SKM-1 treated with dmso at 0.1 percent for 144 hours (cell line): Measurements from ENCODE around the gene SPRN.
"Not testable (repeated sequence)": the region's sequence is repeated elsewhere in the genome, so short reads cannot be mapped to it uniquely, and the experiment has no call there.

Source experiments
- DNase-seq: peaks from one replicate; lab custom pipeline; 2025; ENCODE audit not compliant: unreplicated experiment; lab: John Stamatoyannopoulos, UW

The SPRN gene, protein sequence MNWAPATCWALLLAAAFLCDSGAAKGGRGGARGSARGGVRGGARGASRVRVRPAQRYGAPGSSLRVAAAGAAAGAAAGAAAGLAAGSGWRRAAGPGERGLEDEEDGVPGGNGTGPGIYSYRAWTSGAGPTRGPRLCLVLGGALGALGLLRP

GRCh38 chr10:133424601-133425000, at the start of gene SPRN:
TSS of gene SPRN (minus strand) at chr10:133424625. CDS start at chr10:133423681, 944 bp downstream.
- DNase-seq, result not testable (repeated sequence)

DNA sequence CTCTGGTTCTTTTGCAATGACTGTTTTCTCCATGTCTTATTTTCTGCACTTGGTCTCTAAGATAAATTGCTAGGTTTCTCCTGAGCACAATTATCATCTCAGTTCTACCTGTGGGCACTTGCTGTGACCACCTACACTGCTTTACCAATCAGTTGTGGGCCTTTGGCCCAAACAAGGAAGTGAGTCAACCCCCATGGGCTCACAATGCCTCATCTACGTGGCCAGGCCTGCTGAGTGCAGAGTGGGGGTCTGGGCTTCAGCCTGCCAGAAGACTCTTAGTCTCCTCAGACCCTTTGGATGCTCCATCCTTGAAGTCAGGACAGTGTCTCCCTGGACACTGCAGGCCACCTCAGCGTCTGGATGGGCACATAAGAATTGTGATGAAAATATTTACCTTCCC, 49.6 kb upstream of the SPRN start:
- no peak for DNase-seq

- no peak for DNase-seq
Observed at GRCh38 chr10:133473270-133473669, 48.8 kb upstream of the SPRN start.

DNA sequence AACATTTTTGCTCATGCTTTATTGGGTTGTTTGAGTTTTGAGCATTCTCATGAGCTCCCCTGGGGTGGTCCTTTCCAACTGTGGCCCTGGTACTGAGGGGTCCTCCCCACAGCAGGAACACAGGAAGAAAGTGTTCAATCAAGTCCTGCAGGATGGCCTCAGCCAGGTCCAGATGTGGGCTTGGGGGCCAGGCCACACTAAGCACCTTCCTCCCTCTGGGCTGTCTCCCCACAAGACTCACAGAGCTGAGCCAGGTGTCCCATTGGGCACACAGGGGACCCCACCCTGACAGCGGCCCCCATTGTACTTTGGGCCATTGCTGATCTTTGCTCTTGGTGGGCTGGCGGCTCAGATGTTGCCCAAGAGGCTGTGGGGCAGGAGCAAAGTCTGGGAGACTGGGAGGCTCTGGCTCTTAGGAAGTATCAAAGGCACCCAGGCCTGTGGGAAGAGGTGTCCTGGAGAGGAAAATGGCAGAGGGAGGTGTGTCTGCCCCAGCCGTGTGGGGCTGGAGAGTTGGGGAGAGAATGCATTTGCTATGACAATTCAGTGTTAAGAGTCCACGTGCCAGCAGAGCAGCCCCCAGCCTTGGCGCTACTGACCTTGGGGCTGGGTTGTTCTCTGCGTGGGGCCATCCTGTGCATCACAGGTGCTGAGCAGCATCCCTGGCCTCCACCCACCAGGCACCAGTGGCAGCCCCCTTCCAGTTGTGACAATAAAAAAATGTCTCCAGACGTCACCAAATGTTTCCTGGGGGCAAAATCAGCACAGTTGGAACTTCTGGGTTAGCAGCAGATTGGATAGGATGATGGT, 47.1 kb upstream of the SPRN start:
- no peak for DNase-seq

DNA sequence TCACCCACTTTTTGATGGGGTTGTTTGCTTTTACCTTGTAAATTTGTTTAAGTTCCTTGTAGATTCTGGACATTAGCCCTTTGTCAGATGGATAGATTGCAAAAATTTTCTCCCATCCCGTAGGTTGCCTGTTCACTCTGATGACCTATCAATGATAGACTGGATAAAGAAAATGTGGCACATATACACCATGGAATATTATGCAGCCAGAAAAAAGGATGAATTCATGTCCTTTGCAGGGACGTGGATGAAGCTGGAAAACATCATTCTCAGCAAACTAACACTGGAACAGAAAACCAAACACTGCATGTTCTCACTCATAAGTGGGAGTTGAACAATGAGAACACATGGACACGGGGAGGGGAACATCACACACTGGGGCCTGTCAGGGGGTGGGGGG, 44.8 kb upstream of the SPRN start:
- not testable (repeated sequence) for DNase-seq

DNA sequence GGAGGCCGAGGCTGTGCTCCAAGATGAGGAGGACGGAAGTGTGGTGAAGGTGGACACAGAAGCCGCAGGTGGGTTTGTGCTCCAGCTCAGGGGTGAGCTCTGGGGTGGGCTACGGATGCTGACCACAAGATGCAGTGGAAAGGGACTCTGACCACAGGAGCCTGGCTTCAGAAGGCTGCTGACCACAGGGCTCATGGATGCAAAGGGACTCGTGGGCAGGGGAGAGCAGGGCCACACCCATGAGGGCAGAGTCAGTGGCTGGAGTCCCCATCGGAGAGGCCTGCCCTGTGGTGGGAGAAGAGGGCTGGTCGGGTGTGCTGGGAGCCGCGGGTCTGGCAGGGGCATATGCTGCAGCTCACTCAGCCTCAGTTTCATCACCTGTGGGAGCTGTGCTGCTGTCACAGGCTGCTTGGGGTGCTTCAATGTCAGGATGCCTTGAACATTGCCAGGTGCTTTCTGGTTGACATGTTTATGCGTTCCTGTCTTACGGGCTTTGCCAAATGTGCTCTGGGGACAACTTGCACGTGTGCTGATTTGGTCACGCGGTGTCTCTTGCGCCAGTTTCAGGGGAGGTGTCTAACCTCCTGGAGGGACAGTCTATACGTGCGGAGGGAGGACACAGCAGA, 43.0 kb upstream of the SPRN start:
- no peak for DNase-seq

- no peak for DNase-seq
Observed at GRCh38 chr10:133466683-133467275, 42.4 kb upstream of the SPRN start.

- DNase-seq, result no peak
Observed at GRCh38 chr10:133465950-133466474, 41.6 kb upstream of the SPRN start.

- no peak for DNase-seq
Observed at GRCh38 chr10:133465191-133465949, 40.9 kb upstream of the SPRN start.

DNA sequence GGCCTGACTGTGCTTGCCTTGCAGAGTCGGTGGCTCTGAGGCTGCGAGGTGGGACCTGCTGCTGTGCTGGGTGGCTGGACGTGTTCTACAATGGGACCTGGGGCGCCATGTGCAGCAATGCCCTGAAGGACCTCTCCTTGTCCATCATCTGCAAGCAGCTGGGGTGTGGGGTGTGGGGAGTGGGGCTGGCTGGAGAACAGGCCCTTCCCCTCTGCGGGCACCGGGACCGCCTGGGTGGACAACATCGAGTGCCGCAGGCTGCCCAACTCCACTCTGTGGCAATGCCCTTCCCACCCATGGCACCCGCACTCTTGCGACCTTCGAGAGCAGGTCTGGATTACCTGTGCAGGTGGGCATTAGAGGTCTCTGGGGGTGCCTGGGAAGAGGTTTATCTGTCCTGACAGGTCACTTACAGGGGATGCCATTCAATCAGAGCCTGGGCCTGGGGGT, 40.2 kb upstream of the SPRN start:
- DNase-seq, result no peak

- no peak for DNase-seq
Observed at GRCh38 chr10:133462512-133463305, 38.3 kb upstream of the SPRN start.

GRCh38 chr10:133461841-133462240, 37.4 kb upstream of the SPRN start:
- no peak for DNase-seq

GRCh38 chr10:133461027-133461426, 36.6 kb upstream of the SPRN start:
- DNase-seq, result no peak

- no peak for DNase-seq
Observed at GRCh38 chr10:133460208-133460769, 35.9 kb upstream of the SPRN start.

DNA sequence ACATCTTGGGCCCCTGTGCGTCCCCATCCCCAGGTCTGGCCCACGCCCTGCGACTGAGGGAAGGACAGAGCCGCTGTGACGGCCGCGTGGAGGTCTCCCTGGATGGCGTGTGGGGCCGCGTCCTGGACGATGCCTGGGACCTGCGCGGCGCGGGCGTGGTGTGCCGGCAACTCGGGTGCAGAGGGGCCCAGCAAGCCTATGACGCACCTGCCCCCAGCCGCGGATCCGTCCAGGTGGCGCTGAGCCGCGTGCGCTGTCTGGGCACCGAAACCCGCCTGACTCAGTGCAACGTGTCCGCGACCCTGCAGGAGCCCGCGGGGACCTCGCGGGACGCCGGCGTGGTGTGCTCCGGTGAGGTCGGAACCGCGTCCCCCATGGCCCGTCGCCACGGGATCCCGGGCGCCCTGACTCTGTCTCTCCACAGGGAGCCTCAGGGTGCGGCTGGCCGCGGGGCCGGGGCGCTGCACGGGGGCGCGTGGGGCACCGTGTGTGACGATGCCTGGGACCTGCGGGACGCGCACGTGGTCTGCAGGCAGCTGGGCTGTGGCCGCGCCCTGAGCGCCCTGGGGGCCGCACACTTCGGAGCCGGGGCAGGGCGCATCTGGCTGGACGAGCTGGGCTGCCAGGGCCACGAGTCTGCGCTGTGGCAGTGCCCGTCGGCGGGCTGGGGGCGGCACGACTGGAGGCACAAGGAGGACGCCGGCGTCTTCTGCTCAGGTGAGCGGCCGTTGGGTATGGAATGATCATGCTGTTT, 35.2 kb upstream of the SPRN start:
- no peak for DNase-seq

- DNase-seq, result no peak
Observed at GRCh38 chr10:133458710-133459453, 34.5 kb upstream of the SPRN start.

DNA sequence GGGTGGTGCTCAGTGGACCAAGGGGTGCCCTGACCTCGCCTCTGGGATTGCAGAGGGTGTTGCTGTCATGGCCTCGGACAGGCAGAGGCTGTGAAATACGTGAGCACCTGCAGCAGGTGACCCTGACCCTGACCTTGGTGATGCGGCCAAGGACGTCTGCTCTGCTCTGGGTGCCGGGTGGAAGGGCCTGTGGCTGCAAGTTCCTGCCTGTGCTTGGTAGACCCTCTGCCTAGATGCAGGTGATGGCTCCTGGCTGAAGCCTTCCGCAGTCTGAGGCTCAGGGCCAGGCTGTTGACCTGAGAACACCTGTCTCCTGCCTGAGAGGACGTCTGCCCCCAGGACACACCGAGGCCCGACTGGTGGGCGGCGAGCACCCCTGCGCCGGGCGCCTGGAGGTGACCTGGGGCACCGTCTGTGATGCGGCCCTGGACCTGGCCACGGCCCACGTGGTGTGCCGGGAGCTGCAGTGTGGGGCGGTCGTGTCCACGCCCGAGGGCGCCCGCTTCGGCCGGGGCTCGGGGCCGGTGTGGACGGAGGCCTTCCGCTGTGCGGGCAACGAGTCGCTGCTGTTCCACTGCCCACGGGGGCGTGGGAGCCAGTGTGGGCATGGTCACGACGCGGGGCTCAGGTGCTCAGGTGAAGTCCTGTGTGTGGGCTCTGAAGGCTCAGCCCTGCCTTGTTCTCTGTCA, 33.7 kb upstream of the SPRN start:
- DNase-seq, result no peak
